LNCaP clone FGC (cell line): Measurements from ENCODE around the gene CASZ1.
A peak's percentile ranks its signal among the peaks of the same experiment; 100 is the strongest.

Experiments used
- DNase-seq: peaks from one replicate; pipeline ENCODE4 v3.0.0-alpha.2; 2011; ENCODE audit warnings: low read depth
- H3K4me3 ChIP-seq: 2 replicates; pipeline ENCODE4 v1.5.1; 2011; ENCODE audit warnings: mild to moderate bottlenecking, low read depth, low read length, control low read depth
- TF ChIP-seq, protein P1 (sequence below): IDR thresholded peaks from 2 replicates; pipeline ENCODE4 v1.5.1; 2012; ENCODE audit warnings: mild to moderate bottlenecking; ENCODE audit not compliant: control insufficient read depth, insufficient read depth; ENCODE audit errors: extremely low read depth

Gene CASZ1

GRCh38 chr1:10655002-10655401 lies 141.4 kb downstream of the CASZ1 start:
- no peak overlapping the region for H3K4me3 ChIP-seq
- DNase-seq, result no peak
- TF ChIP-seq, protein P1, sequence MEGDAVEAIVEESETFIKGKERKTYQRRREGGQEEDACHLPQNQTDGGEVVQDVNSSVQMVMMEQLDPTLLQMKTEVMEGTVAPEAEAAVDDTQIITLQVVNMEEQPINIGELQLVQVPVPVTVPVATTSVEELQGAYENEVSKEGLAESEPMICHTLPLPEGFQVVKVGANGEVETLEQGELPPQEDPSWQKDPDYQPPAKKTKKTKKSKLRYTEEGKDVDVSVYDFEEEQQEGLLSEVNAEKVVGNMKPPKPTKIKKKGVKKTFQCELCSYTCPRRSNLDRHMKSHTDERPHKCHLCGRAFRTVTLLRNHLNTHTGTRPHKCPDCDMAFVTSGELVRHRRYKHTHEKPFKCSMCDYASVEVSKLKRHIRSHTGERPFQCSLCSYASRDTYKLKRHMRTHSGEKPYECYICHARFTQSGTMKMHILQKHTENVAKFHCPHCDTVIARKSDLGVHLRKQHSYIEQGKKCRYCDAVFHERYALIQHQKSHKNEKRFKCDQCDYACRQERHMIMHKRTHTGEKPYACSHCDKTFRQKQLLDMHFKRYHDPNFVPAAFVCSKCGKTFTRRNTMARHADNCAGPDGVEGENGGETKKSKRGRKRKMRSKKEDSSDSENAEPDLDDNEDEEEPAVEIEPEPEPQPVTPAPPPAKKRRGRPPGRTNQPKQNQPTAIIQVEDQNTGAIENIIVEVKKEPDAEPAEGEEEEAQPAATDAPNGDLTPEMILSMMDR, result no peak

GRCh38 chr1:10653370-10654125 lies 142.9 kb downstream of the CASZ1 start:
- TF ChIP-seq, protein P1, result no peak
- DNase-seq, result no peak
- H3K4me3 ChIP-seq, result no peak overlapping the region

DNA sequence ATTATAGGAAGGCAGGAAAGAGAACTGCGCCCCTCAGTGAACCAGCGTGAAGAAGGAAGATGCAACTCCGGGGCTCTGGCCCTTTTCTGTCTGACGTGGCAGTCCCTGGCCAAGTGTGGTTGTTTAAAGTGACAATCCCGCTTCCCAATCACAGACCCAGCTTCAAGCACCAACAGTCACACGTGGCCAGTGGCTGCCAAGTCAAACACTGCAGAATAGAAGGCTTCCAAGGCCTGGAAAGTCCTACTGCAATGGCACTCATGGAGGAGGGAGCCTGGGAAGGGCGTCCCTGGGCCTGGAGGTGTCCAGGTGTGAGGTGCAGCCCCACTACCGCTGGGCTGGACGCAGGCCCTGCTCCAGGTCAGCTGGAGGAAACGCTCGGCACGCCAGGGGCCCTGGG lies 143.8 kb downstream of the CASZ1 start:
- TF ChIP-seq, protein P1, result no peak
- peak; percentile 93 for DNase-seq
- H3K4me3 ChIP-seq, result no peak overlapping the region

DNA sequence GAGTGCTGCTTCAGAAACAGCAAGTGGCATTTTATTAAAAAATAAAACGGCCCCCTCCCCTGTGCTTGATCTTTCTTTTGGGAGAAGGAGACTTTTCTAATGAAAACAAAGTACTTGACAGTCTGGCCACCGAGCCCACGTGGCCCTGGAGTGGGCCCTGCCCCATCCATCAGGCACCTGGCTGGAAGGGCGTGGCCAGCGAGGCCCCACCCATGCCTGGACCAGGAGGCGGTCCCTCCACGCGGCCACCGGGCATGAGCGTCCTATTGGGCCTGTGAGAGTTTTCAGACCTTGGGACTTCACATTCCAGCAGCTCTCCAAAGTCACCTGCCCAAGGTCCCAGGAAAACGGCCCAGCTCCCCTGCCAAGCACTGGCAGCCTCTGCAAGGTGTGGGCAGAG lies 144.7 kb downstream of the CASZ1 start:
- no peak for DNase-seq
- no peak overlapping the region for H3K4me3 ChIP-seq
- TF ChIP-seq, protein P1, result no peak

- H3K4me3 ChIP-seq, result no peak overlapping the region
- TF ChIP-seq, protein P1, result no peak
- no peak for DNase-seq
Measured at GRCh38 chr1:10651389-10651766, 145.1 kb downstream of the CASZ1 start.

DNA sequence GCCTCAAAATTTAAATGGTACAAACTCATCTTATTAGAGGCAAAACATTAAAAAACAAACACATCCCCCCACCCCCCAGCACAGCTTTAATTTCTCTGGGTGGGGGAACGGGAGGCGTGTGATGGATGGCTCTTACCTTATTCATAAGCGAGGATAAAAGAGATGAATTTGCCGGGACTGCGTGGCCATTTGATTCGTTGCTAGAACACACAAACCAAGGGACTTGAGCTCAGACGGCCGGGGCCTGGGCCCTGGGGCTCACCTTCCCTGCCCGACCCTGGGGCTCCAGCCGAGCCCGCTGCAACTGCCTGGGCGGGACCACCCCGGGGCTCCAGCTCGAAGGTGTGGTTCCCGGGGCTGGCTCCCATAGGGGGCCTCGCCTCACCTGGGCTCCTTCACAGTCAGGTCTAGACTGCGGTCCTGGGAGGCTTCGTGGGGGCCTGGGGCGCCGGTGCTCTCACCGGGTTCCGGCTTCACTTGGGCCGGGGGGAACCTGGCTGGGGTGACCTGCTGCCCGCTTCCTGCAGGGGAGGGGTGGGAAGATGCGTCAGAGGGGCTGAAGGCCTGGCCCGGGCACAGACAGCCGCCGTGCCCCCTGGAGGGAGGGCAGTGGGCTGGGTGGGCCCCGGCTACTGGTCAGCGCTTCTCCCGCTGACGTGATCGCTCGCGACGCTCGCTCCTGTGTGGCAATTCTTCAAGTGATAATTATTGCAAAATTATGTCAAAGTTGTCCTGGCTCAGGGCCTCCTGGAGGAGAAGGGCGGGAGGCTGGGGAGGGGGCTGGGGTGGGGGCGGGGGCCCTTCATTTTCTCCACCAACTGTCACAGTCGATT lies 145.7 kb downstream of the CASZ1 start:
- DNase-seq, result no peak
- TF ChIP-seq, protein P1, result no peak
- H3K4me3 ChIP-seq, result no peak overlapping the region
